ENCODE measurements around the gene CAMTA1.

Gene CAMTA1

GRCh38 chr1:6870571-6870970 lies 85.3 kb downstream of the CAMTA1 start:
- H3K4me3 ChIP-seq (ENCODE audit: low read depth, low read length): no peak overlapping the region
- no peak for TF ChIP-seq CTCF (IDR thresholded peaks at IDR 0.05; ENCODE audit: low read depth, low read length, missing control alignments)

GRCh38 chr1:6871300-6871972 lies 86.2 kb downstream of the CAMTA1 start:
- TF ChIP-seq CTCF (IDR thresholded peaks at IDR 0.05; ENCODE audit: low read depth, low read length, missing control alignments): no peak
- no peak for DNase-seq (ENCODE audit: low read depth)
- H3K4me3 ChIP-seq (ENCODE audit: low read depth, low read length): no peak overlapping the region

More at GRCh38 chr1:6870571-6870970, 85.3 kb downstream of the CAMTA1 start:
- DNase-seq (ENCODE audit: low read depth): no peak

- H3K4me3 ChIP-seq (ENCODE audit: low read depth, low read length): no peak overlapping the region
- no peak for DNase-seq (ENCODE audit: low read depth)
Measured at GRCh38 chr1:6872573-6873261, 87.5 kb downstream of the CAMTA1 start.

GRCh38 chr1:6873298-6874015 lies 88.2 kb downstream of the CAMTA1 start:
- no peak for TF ChIP-seq CTCF (IDR thresholded peaks at IDR 0.05; ENCODE audit: low read depth, low read length, missing control alignments)

More at GRCh38 chr1:6872573-6873261, 87.5 kb downstream of the CAMTA1 start:
- TF ChIP-seq CTCF (IDR thresholded peaks at IDR 0.05; ENCODE audit: low read depth, low read length, missing control alignments): no peak

GRCh38 chr1:6874298-6874697 lies 89.0 kb downstream of the CAMTA1 start:
- DNase-seq (ENCODE audit: low read depth): no peak
- no peak for TF ChIP-seq CTCF (IDR thresholded peaks at IDR 0.05; ENCODE audit: low read depth, low read length, missing control alignments)
- no peak overlapping the region for H3K4me3 ChIP-seq (ENCODE audit: low read depth, low read length)

More at GRCh38 chr1:6873298-6874015, 88.2 kb downstream of the CAMTA1 start:
- H3K4me3 ChIP-seq (ENCODE audit: low read depth, low read length): no peak overlapping the region
- DNase-seq (ENCODE audit: low read depth): no peak

- DNase-seq (ENCODE audit: low read depth): no peak
- no peak overlapping the region for H3K4me3 ChIP-seq (ENCODE audit: low read depth, low read length)
- TF ChIP-seq CTCF (IDR thresholded peaks at IDR 0.05; ENCODE audit: low read depth, low read length, missing control alignments): no peak
Measured at GRCh38 chr1:6880951-6881690, 95.9 kb downstream of the CAMTA1 start.

Data from GM12864 (cell line).